ENCODE data around the gene ARHGEF28. TPM values are rescaled to one million over a fixed set of nuclear protein-coding genes. Genes with fewer than 3 reads are reported as not detected.

The ARHGEF28 gene
- polyA plus RNA-seq, 3 donors, result 50.6 to 53.2 (median 51.1) TPM

GRCh38 chr5:73687357-73687756, 61.4 kb downstream of the ARHGEF28 start:
- DNase-seq (ENCODE audit: low read depth in 3 of 3, low spot score in 2 of 3), result no peak

GRCh38 chr5:73690015-73690414, 64.0 kb downstream of the ARHGEF28 start:
- no peak for DNase-seq (ENCODE audit: low read depth in 3 of 3, low spot score in 2 of 3)

- DNase-seq (ENCODE audit: low read depth in 3 of 3, low spot score in 2 of 3), result no peak
Observed at GRCh38 chr5:73691302-73692080, 65.5 kb downstream of the ARHGEF28 start.

- DNase-seq (ENCODE audit: low read depth in 3 of 3, low spot score in 2 of 3), result no peak
Observed at GRCh38 chr5:73692166-73692640, 66.2 kb downstream of the ARHGEF28 start.

- DNase-seq (ENCODE audit: low read depth in 3 of 3, low spot score in 2 of 3), result no peak
Observed at GRCh38 chr5:73692981-73693380, 67.0 kb downstream of the ARHGEF28 start.

- no peak for DNase-seq (ENCODE audit: low read depth in 3 of 3, low spot score in 2 of 3)
Observed at GRCh38 chr5:73693573-73694061, 67.6 kb downstream of the ARHGEF28 start.

- DNase-seq (ENCODE audit: low read depth in 3 of 3, low spot score in 2 of 3), result no peak
Observed at GRCh38 chr5:73694089-73694488, 68.1 kb downstream of the ARHGEF28 start.

GRCh38 chr5:73698011-73698410, 72.0 kb downstream of the ARHGEF28 start:
- DNase-seq (ENCODE audit: low read depth in 3 of 3, low spot score in 2 of 3), result no peak

- DNase-seq (ENCODE audit: low read depth in 3 of 3, low spot score in 2 of 3), result no peak
Observed at GRCh38 chr5:73701566-73701965, 75.6 kb downstream of the ARHGEF28 start.

GRCh38 chr5:73702534-73702933, 76.5 kb downstream of the ARHGEF28 start:
- DNase-seq (ENCODE audit: low read depth in 3 of 3, low spot score in 2 of 3), result no peak

- no peak for DNase-seq (ENCODE audit: low read depth in 3 of 3, low spot score in 2 of 3)
Observed at GRCh38 chr5:73702951-73703350, 77.0 kb downstream of the ARHGEF28 start.

- no peak for DNase-seq (ENCODE audit: low read depth in 3 of 3, low spot score in 2 of 3)
Observed at GRCh38 chr5:73705364-73705763, 79.4 kb downstream of the ARHGEF28 start.

- no peak for DNase-seq (ENCODE audit: low read depth in 3 of 3, low spot score in 2 of 3)
Observed at GRCh38 chr5:73706963-73707362, 81.0 kb downstream of the ARHGEF28 start.

- no peak for DNase-seq (ENCODE audit: low read depth in 3 of 3, low spot score in 2 of 3)
Observed at GRCh38 chr5:73709536-73710129, 83.6 kb downstream of the ARHGEF28 start.

- DNase-seq (ENCODE audit: low read depth in 3 of 3, low spot score in 2 of 3), result no peak
Observed at GRCh38 chr5:73716284-73716808, 90.3 kb downstream of the ARHGEF28 start.

GRCh38 chr5:73718762-73719161, 92.8 kb downstream of the ARHGEF28 start:
- no peak for DNase-seq (ENCODE audit: low read depth in 3 of 3, low spot score in 2 of 3)

GRCh38 chr5:73719632-73720031, 93.6 kb downstream of the ARHGEF28 start:
- DNase-seq (ENCODE audit: low read depth in 3 of 3, low spot score in 2 of 3), result no peak

GRCh38 chr5:73722231-73722630, 96.2 kb downstream of the ARHGEF28 start:
- peak in 1 of 3 donors; percentile 14 for DNase-seq (ENCODE audit: low read depth in 3 of 3, low spot score in 2 of 3)

- DNase-seq (ENCODE audit: low read depth in 3 of 3, low spot score in 2 of 3), result no peak
Observed at GRCh38 chr5:73726071-73726470, 100.1 kb downstream of the ARHGEF28 start.

GRCh38 chr5:73726606-73727231, 100.7 kb downstream of the ARHGEF28 start:
- no peak for DNase-seq (ENCODE audit: low read depth in 3 of 3, low spot score in 2 of 3)

GRCh38 chr5:73727470-73727869, 101.5 kb downstream of the ARHGEF28 start:
- DNase-seq (ENCODE audit: low read depth in 3 of 3, low spot score in 2 of 3), result no peak
